H9 (cell line): Measurements from ENCODE around the gene LGMN. TPM values are rescaled to one million over a fixed set of nuclear protein-coding genes. Genes with fewer than 3 reads are reported as not detected.

ENCODE experiments used
- DNase-seq: peaks from one replicate; pipeline ENCODE4 v3.0.0-alpha.2; 2017
- H2AFZ ChIP-seq: one replicate; pipeline ENCODE4 v1.6.1; 2013; ENCODE audit warnings: mild to moderate bottlenecking, low read length, control low read depth, moderate library complexity
- H2AK5ac ChIP-seq: 2 replicates; pipeline ENCODE4 v1.6.1; 2013; ENCODE audit warnings: low read length, control low read depth, mixed read lengths; ENCODE audit not compliant: insufficient read length
- H2BK120ac ChIP-seq: one replicate; pipeline ENCODE4 v1.6.1; 2013; ENCODE audit warnings: low read depth, mild to moderate bottlenecking, low read length, control low read depth, inconsistent platforms; ENCODE audit not compliant: poor library complexity, severe bottlenecking
- H2BK12ac ChIP-seq: 2 replicates; pipeline ENCODE4 v1.6.1; 2013; ENCODE audit warnings: low read length, control low read depth, mixed read lengths, low read depth; ENCODE audit not compliant: insufficient read length
- H2BK15ac ChIP-seq: 2 replicates; pipeline ENCODE4 v1.6.1; 2013; ENCODE audit warnings: low read depth, low read length, control low read depth
- H2BK20ac ChIP-seq: one replicate; pipeline ENCODE4 v1.6.1; 2013; ENCODE audit warnings: low read depth, mild to moderate bottlenecking, low read length, control low read depth, inconsistent platforms; ENCODE audit not compliant: poor library complexity, severe bottlenecking
- H2BK5ac ChIP-seq: 2 replicates; pipeline ENCODE4 v1.6.1; 2013; ENCODE audit warnings: low read length, control low read depth, mixed read lengths; ENCODE audit not compliant: insufficient read length
- H3K14ac ChIP-seq: 2 replicates; pipeline ENCODE4 v1.6.1; 2013; ENCODE audit warnings: low read length, control low read depth; ENCODE audit not compliant: insufficient read depth
- H3K18ac ChIP-seq: 2 replicates; pipeline ENCODE4 v1.6.1; 2013; ENCODE audit warnings: low read depth, mild to moderate bottlenecking, mixed read lengths, low read length, control low read depth; ENCODE audit not compliant: insufficient read length
- H3K23ac ChIP-seq: 2 replicates; pipeline ENCODE4 v1.6.1; 2013; ENCODE audit warnings: low read length, control low read depth, mixed read lengths, low read depth; ENCODE audit not compliant: insufficient read length
- H3K23me2 ChIP-seq: 2 replicates; pipeline ENCODE4 v1.6.1; 2013; ENCODE audit warnings: low read depth, mild to moderate bottlenecking, mixed read lengths, low read length, control low read depth; ENCODE audit not compliant: insufficient read length, poor library complexity, severe bottlenecking
- H3K27ac ChIP-seq: 2 replicates; pipeline ENCODE4 v1.5.1; 2013; ENCODE audit warnings: low read length, control low read depth, mixed read lengths, low read depth; ENCODE audit not compliant: insufficient read length
- H3K27me3 ChIP-seq: 2 replicates; pipeline ENCODE4 v1.6.1; 2013; ENCODE audit warnings: low read length, control low read depth, inconsistent platforms; ENCODE audit not compliant: insufficient read depth
- H3K4ac ChIP-seq: 2 replicates; pipeline ENCODE4 v1.6.1; 2013; ENCODE audit warnings: low read depth, mild to moderate bottlenecking, control low read depth, inconsistent platforms, low read length, moderate library complexity
- H3K4me1 ChIP-seq: 2 replicates; pipeline ENCODE4 v1.6.1; 2013; ENCODE audit warnings: low read length, control low read depth, inconsistent platforms; ENCODE audit not compliant: insufficient read depth
- H3K4me2 ChIP-seq: 2 replicates; pipeline ENCODE4 v1.6.1; 2013; ENCODE audit warnings: low read length, control low read depth, mixed read lengths; ENCODE audit not compliant: insufficient read length, insufficient read depth
- H3K56ac ChIP-seq: 2 replicates; pipeline ENCODE4 v1.6.1; 2013; ENCODE audit warnings: low read depth, mild to moderate bottlenecking, mixed read lengths, low read length, control low read depth; ENCODE audit not compliant: insufficient read length
- H3K79me1 ChIP-seq: 2 replicates; pipeline ENCODE4 v1.6.1; 2013; ENCODE audit warnings: low read depth, mild to moderate bottlenecking, moderate library complexity, low read length, control low read depth, inconsistent platforms; ENCODE audit not compliant: insufficient read depth, poor library complexity, severe bottlenecking
- H3K79me2 ChIP-seq: 2 replicates; pipeline ENCODE4 v1.6.1; 2013; ENCODE audit warnings: low read length, control low read depth, inconsistent platforms; ENCODE audit not compliant: insufficient read depth
- H3K9ac ChIP-seq: 2 replicates; pipeline ENCODE4 v1.6.1; 2013; ENCODE audit warnings: low read length, control low read depth, mixed read lengths; ENCODE audit not compliant: insufficient read length; ENCODE audit errors: extremely low read depth
- H3K9me3 ChIP-seq: one replicate; pipeline ENCODE4 v1.6.1; 2013; ENCODE audit warnings: low read depth, low read length, inconsistent platforms; ENCODE audit not compliant: control insufficient read depth
- H3T11ph ChIP-seq: one replicate; pipeline ENCODE4 v1.6.1; 2013; ENCODE audit warnings: mild to moderate bottlenecking, low read length, control low read depth, inconsistent platforms
- H4K20me1 ChIP-seq: one replicate; pipeline ENCODE4 v1.6.1; 2013; ENCODE audit not compliant: control insufficient read depth, insufficient read length, insufficient read depth
- H4K5ac ChIP-seq: 2 replicates; pipeline ENCODE4 v1.6.1; 2013; ENCODE audit warnings: low read depth, mild to moderate bottlenecking, mixed read lengths, low read length, control low read depth; ENCODE audit not compliant: insufficient read length
- H4K8ac ChIP-seq: replicated peaks from 2 replicates; pipeline ENCODE4 v1.6.1; 2013; ENCODE audit warnings: low read length, control low read depth, mixed read lengths, low read depth; ENCODE audit not compliant: insufficient read length
- H4K91ac ChIP-seq: 2 replicates; pipeline ENCODE4 v1.6.1; 2013; ENCODE audit warnings: low read depth, mild to moderate bottlenecking, moderate library complexity, mixed read lengths, low read length, control low read depth; ENCODE audit not compliant: insufficient read length
- H3K27ac Mint-ChIP-seq, 3 experiments: 2 replicates in 2 of 3; 3 replicates in 1 of 3; pipeline ENCODE4 v1.8.0; 2020 to 2021; ENCODE audit warnings: mixed read lengths in 3 of 3, mild to moderate bottlenecking in 1 of 3, moderate library complexity in 1 of 3
- H3K27me3 Mint-ChIP-seq: 2 replicates; pipeline ENCODE4 v1.8.0; 2021; ENCODE audit warnings: low read depth, mild to moderate bottlenecking, moderate library complexity, mixed read lengths
- H3K36me3 Mint-ChIP-seq, 3 experiments: 2 replicates in 2 of 3; 3 replicates in 1 of 3; pipeline ENCODE4 v1.8.0; 2020 to 2021; ENCODE audit warnings: low read depth in 3 of 3, mixed read lengths in 3 of 3; ENCODE audit not compliant: insufficient read depth in 1 of 3
- H3K4me1 Mint-ChIP-seq, 2 experiments: 2 replicates each; pipeline ENCODE4 v1.8.0; 2020; ENCODE audit warnings: mixed read lengths in 2 of 2
- H3K4me3 Mint-ChIP-seq, 2 experiments: 2 replicates in 1 of 2; 3 replicates in 1 of 2; pipeline ENCODE4 v1.8.0; 2020 to 2021; ENCODE audit warnings: mild to moderate bottlenecking in 2 of 2, mixed read lengths in 2 of 2, moderate library complexity in 1 of 2
- H3K9me3 Mint-ChIP-seq, 2 experiments: 2 replicates in 1 of 2; 3 replicates in 1 of 2; pipeline ENCODE4 v1.8.0; 2020; ENCODE audit warnings: mild to moderate bottlenecking in 2 of 2, mixed read lengths in 2 of 2, moderate library complexity in 1 of 2
- WGBS: extraction: QIAGEN DNeasy Blood & Tissue Kit; methylation state at CpG from one replicate; pipeline ENCODE4 v1.1.7; 2013; ENCODE audit warnings: missing lambda C conversion rate, low lambda C conversion rate, mixed read lengths; ENCODE audit not compliant: insufficient read length; ENCODE audit errors: extremely low coverage; 5-methylcytosine and 5-hydroxymethylcytosine counted together
- total RNA-seq: library from RNA; stranded (reverse); gene quantifications from 2 replicates; pipeline ENCODE4 v1.2.1, GENCODE V29; 2021
- TF ChIP-seq, protein P1 (sequence below): fragments of 200-600 bp; sonication (generic); conservative IDR thresholded peaks from 3 replicates; pipeline ENCODE4 v1.8.0; 2021; ENCODE audit warnings: antibody characterized with exemption, mild to moderate bottlenecking

The LGMN gene
- total RNA-seq, 1 experiment from 2014 or later, result 55.3 TPM

DNA sequence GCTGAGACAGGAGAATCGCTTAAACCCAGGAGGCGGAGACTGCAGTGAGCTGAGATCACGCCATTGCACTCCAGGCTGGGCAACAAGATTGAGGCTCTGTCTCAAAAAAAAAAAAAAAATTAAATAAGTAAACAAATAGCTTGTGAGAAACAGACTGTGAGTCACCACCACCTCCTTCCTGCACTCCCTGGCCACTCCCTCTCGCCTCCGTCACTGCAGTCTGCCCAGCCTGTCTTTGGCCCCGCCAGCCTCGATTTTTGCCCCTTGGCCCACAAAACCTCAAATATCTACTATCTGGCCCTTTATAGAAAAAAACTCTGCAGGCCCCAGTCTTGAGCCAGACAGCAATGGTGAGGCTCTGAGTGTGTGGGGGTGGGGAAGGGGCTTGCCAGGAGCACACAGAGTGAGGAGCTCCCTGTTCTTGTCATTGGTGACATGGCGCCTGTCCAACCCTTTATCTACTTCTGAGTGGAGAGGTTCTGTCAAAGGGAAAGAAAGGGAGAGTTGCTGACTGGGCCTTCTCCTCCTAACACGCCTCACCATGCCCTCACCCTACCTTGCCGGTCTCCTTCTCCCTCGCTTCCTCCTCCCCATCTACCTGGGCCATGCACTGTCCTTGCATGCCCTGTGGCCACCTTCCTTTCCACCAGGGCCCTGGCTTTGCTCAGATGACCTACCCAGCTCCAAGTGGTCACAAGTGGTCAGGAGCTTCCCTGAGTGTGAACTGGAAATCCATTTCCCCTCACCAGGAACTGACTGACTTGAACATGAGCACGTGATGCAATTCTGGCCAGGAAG is 22.1 kb downstream of the LGMN start:
- H3K23ac ChIP-seq, result no peak overlapping the region
- WGBS, result no CpG with 5 or more reads among the region's 12 CpGs
- H2BK20ac ChIP-seq, result no peak overlapping the region
- H3K9ac ChIP-seq, result no peak overlapping the region
- H4K91ac ChIP-seq, result no peak overlapping the region
- no peak overlapping the region for H3K18ac ChIP-seq
- DNase-seq, result no peak
- peaks cover 20 to 46% (median 32%) of the 10 kb centered on the region in 3 experiments for H3K36me3 Mint-ChIP-seq
- peaks cover 0 to 3% of the 10 kb centered on the region in 2 experiments; a peak in 2 of 4 replicates for H3K4me1 Mint-ChIP-seq
- H3K27ac ChIP-seq, result no peak overlapping the region
- H3K4me3 Mint-ChIP-seq, result no peak overlapping the region
- H3K27ac Mint-ChIP-seq, result peak overlapping the region in 2 of 3 experiments; percentile 65 to 78; a peak in 3 of 7 replicates
- H2BK5ac ChIP-seq, result no peak overlapping the region
- TF ChIP-seq, protein P1, sequence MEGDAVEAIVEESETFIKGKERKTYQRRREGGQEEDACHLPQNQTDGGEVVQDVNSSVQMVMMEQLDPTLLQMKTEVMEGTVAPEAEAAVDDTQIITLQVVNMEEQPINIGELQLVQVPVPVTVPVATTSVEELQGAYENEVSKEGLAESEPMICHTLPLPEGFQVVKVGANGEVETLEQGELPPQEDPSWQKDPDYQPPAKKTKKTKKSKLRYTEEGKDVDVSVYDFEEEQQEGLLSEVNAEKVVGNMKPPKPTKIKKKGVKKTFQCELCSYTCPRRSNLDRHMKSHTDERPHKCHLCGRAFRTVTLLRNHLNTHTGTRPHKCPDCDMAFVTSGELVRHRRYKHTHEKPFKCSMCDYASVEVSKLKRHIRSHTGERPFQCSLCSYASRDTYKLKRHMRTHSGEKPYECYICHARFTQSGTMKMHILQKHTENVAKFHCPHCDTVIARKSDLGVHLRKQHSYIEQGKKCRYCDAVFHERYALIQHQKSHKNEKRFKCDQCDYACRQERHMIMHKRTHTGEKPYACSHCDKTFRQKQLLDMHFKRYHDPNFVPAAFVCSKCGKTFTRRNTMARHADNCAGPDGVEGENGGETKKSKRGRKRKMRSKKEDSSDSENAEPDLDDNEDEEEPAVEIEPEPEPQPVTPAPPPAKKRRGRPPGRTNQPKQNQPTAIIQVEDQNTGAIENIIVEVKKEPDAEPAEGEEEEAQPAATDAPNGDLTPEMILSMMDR, result no peak
- no peaks in the 10 kb centered on the region for H3K9me3 ChIP-seq
- peaks cover 0 to 3% of the 10 kb centered on the region in 2 experiments; a peak in 1 of 5 replicates for H3K9me3 Mint-ChIP-seq
- no peak overlapping the region for H2BK12ac ChIP-seq
- no peak overlapping the region for H2BK15ac ChIP-seq
- H3K56ac ChIP-seq, result no peak overlapping the region
- no peak overlapping the region for H2BK120ac ChIP-seq
- no peaks in the 10 kb centered on the region for H3K4me1 ChIP-seq
- no peaks in the 10 kb centered on the region; the same call in 1 of the 2 replicates for H3K79me2 ChIP-seq
- no peak overlapping the region for H2AFZ ChIP-seq
- H4K8ac ChIP-seq, result no peak overlapping the region
- H3K27me3 Mint-ChIP-seq, result no peaks in the 10 kb centered on the region
- H3T11ph ChIP-seq, result no peak overlapping the region
- no peak overlapping the region; the same call in 1 of the 2 replicates for H3K14ac ChIP-seq
- H3K4ac ChIP-seq, result no peak overlapping the region
- no peak overlapping the region for H2AK5ac ChIP-seq
- H4K5ac ChIP-seq, result no peak overlapping the region
- no peaks in the 10 kb centered on the region for H3K79me1 ChIP-seq
- H3K23me2 ChIP-seq, result no peaks in the 10 kb centered on the region
- no peak overlapping the region for H3K4me2 ChIP-seq
- H4K20me1 ChIP-seq, result no peaks in the 10 kb centered on the region
- H3K27me3 ChIP-seq, result no peaks in the 10 kb centered on the region
